ENCODE data around the gene PTPN7.
A peak's percentile ranks its signal among the peaks of the same experiment; 100 is the strongest.

Gene PTPN7

DNA sequence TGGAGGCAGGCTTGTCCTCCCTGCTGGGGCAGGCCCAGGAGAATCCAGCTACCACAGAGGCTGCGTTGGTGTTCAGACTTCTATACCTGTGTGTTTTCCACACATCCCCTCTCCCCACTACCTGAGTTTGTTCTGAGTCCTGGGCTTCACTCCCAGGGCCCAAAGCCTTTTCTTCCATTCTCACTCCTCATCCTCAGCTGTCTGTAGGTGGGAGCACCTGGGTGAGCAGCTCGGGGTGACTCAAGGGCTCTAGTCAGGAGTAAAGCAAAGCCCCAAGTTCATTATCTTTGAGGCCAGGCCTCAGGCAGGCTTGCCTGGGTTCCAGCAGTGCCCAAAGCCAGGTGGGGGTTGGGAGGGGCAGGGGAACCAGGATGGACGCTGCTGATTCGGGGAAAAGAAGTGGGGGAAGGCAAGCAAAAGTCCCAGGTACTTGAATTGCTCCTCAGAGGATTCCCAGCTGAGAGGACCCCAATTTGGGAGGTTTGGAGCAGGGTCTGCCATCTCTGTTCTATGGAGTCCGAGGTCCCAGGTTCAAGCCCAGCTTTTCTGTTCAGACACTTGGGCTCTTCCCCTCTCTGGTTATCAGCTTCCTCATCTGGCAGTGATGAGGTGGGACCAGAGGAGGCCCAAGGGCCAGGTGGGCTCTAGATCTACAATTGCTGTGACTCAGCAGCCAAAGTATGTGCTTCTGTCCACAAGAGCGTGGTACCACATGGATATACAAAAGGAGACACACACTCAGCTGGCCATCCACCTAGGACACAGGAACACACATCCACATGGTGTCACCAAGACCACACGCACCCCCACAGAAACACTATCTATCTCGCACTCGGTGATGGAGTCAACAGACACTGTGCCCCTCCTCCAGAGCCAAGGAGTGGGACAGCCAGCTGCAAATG, 5.8 kb upstream of the PTPN7 start:
- no peak for DNase-seq (ENCODE audit: low read depth)

DNA sequence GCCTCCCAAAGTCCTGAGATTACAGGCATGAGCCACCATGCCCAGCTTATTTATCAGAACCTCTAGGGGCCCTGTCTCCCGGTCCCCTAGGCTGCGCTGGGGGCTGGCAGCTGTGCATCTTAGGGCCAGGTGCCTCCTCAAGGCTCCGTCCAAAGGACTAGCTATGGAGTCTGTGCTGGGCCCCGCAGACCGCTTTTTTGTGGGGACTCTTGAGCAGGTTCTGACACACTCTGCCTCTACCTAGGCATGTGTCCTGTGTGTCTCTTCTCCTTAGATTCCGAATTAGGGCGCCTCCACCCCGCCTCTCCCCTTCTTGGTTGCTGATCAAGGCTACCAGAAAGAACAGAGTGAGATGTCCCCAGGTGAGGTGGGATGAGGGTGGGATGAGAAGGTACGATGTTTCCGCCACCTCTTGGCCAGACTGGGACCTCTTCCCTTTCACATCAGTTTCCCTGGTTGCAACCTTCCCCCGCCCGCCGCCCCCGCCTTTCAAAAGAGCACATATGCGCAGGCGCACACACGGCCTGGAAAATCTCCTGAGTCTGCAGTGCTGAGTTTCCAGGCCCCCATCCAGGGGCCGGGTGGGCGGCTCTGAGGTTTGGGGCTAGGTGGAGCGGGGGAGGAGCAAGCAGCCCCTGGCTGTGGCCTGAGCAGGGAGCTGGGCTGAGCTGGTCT, 5.0 kb upstream of the PTPN7 start:
- DNase-seq (ENCODE audit: low read depth), result peak; percentile 32

DNA sequence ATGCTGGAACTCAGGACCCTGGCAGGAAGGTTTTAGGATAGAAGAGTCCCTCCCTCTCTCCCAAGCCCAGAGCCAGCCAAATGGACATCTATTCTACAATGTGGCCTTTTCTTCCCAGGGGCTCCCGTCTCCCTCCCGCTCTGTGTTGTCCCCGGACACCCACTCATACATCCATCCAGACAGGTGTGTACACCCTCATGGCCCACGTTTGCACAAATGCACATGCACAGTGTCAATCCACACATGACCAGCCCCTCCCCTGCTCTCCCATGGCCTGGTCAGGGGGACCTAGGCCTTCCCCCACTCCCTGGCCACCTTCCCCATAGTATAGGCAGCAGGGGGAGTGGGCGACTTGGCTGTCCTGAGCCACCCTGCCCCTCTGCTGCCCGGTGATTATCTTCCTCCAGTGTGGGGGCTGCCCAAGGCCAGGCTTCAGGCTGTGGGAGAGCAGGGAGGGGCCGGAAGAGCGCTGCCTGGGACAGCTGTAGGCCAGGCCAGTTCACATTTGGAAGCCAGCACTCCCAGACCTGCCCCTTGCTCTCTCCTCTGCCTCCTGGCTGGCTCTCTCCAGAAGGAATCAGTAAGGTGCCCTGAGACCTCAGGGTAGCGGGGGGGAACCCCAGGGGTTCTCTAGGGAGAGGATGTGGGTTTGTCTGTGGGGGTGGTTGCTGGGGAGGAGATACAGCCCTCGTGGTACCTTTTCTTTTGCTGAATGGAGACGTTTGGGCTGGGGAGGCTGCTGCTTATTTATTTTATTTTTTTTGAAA, 4.1 kb upstream of the PTPN7 start:
- no peak for DNase-seq (ENCODE audit: low read depth)

DNA sequence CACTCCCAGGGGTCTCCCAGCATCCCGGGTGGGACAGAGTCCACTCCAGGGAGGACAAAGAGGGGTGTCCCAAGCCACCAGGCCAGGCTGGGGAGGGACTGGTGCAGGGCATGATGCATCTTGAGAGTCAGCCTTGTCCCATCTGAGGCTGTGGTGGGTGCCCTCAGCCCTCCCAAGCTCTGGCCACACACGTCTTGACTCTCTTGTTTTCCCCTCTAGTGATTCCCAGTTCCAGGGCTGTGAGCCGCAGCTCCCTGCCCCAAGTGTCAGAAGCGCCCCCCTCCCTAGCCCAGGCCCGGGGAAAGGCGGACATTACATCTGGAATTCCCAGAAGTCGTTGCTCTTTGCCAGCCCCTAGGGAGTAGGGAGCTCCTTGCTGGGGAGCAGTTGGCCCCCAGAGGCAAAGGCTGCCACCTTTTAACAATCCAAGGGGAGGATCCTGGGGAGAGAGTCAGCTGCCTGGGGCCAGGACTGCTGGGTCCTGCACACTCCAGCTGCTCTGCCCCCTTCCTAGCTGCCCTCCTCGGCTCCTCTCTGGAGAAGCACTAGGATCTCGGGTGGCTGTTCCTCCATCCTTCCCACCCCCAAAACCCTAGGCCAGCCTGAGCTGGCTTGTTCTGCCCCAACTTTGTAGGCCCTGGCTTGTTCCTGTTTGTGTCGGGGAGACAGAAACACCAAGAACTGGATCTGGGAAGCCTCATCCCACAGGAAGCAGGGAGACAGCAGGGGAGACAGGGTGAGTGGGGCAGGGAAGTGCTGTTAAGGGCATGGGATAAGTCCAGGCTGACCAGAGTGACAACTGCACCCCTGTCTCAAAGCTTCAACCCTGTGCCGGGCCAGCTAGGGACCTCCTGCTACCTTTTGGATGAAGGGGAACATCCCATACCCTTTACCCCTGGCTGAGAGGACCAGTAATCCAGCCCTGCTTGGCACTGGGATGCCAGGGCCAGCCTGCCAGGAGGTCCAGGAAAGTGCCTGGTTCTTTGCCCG, 3.2 kb upstream of the PTPN7 start:
- no peak for DNase-seq (ENCODE audit: low read depth)

DNA sequence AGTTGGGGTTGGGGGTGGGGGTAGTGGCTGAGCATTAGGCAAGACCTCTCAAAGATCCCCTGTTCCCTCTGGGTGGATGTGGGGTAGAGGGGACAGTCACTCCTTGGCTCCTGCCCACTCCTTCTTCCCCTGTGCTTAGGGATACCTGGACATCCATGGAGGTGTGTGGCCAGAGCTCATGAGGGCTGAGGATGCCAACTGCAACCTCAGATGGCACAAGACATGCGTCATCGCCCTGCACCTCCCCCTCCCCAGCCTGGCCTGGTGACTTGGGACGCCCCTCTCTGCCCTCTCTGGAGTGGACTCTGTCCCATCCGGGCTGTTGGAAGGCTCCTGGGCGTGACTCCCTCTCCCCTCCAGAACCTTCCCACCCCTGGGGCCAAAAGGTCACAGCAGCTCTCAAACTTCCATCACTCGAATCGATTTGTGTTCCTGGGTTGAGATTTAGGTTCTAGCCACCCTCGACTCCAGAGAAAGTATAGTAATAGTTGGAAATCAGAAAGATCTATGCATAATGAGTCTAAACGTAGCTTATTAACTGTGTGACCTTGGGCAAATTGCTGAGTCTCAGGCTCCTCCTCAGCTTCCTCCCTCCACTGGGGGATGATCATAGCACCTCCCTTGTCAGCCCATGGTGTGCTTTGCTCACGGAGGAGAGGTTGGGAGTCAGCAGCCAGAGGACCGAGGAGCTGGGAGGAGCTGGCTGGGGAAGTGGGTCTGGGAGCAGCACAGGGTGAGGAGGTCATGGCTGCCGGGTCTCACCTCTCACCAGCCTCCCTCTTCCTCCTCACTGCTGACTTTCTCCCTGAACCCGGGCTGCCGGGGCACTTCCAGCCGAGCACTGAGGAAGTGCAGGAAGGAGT, 2.2 kb upstream of the PTPN7 start:
- peak; percentile 27 for DNase-seq (ENCODE audit: low read depth)

DNA sequence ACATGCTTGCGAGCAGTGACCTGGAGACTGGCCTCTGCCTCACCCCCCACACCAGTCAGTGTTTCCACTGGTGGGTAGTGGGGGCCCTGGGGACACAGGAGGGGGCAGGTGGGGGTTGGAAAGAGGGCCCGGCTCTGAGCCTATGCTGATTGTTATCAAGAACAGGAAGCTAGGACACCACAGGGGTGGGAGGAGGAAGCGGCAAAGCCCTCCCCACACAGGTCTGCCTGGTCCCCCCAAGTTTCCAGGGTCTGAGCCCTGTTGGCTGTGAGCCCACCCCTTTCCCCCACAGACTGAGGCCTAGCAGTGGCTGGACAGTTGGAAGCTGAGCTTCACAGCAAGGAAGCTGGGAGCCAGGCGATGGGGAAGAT, 1.6 kb upstream of the PTPN7 start:
- no peak for DNase-seq (ENCODE audit: low read depth)

DNA sequence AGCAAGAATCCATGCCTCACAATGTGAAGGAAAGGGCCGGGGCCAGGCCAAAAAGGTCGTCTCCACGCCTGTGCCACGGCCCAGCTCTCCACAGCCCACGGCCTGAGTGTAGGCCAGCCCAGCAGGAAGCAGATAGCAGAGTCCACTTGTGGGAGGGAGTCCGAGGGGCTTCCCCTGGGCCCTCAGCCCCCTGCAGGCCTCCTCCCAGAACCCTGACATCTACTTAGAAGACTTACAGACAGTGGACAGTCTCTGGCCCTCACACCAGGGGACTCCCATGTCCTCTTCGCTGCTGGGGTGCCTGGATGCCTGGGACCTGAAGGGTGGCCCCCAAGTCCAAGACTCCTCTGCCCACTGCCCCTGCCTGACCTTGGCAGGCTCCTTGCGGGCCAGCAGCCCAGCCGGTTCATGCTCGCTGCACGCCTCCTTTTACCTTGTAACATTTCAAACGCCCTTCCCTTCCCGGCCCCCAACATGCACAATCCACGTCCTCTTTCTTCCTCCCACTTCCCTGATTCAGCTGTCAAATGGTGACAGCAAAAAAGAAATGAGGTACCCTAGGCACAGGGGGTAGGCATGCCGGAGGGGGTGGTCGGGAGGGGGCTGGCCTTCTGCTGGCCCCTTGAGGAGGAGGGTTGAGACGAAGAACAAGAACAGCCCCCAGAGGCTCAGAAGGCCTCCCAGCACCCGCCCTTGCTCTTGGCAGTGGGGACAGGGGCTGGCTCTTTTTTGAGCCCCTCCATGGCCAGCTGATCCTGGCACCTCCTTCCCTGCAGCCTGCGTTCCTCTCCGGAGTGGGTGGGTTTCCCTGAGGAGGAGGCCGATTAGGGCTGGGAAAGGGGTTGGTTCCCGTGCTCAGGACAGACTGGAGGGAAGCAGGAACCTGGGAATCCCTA, 997 bp upstream of the PTPN7 start:
- no peak for DNase-seq (ENCODE audit: low read depth)

DNA sequence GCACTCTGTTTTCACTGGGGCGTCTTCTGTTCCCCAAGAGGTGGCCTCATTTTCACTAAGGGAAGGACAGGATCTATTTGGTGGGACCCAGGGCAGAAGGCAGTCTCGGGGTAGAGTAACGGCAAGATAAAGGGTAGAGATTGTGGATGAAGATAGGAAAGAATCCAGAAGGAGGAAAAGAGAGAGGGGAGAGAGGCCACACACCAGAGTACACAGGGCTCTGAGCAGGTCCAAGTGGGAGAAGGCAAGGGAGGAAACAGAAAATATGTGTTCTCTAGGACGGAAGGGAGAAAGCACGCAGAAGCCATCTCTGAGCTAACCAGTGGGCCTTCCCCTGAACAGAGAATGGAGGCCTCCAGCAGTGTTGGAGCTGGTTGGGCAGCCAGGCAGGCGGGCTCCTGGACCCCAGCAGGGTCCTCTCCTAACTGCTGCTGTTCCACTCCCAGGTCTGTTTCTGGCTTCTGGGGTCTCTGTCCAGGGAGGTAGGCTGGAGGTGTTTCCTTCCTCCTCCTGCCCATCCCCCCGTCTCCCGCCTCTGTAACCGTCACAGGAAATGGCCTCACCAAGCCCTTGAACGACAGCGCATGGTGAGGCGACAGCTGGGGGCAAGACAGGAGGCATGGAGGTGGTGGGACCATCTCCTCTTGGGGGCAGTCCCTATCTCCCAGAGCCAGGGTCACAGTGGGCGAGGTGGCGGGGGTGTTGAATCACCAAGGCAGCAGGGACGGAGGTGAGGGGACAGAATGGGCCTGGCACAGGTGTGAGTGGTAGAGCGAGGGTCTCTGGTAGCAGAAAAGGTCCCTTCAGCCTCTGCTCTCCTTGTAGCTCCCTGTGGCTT, 649 bp downstream of the PTPN7 start:
- no peak for DNase-seq (ENCODE audit: low read depth)

DNA sequence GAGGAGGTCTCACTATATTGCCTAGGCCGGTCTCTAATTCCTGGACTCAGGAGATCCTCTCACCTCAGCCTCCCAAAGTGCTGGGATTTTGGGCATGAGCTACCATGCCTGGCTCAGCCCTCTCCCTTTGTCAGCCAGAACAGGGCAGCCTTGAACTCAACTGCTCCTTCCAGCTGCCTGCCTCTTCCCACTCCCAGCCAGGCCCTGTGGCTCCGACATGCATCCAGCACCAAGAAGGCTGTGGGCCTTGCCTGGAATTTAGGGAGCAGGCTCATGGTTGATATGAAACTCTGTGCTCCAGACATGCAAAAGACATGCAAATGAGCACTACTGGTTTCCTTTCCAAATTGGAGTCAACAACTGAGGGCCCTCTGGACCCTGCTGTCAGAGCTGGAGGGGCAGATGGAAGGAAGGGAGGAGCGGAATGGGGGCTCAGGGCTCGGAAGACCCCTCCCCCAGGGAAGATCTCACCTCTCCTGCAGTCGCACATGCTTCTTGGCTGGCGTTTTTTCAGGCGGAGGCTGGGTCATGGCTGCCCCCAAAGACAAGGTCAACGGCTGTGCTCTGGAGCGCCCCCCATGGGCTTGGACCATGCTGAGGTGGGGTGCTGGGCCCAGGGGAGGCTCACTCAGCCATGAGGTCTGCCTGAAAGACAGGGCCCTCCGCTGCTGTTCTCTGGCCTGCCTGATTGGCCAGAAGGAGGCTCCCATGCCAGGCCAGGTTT, 1.4 kb downstream of the PTPN7 start:
- DNase-seq (ENCODE audit: low read depth), result no peak

DNA sequence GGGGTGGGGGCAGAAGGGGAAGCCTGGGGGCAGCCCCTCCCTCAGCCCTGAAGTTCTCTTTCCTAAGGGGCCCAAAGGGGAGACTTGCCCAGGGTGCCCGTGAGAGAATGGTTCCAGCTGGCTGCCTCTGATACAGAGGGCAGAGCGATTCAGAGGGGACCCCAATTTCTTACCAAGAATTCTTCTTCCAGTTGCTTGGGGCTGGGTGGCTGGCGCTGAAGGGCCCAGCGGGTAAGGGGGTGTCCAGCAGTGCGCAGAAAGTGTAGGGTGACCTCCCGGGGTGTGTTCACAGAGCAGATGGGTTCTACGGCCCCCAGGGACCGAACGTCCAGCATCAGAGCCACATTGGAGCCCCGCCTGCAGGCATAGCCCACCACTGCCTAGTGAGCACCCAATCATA, 2.5 kb downstream of the PTPN7 start:
- DNase-seq (ENCODE audit: low read depth), result no peak

DNA sequence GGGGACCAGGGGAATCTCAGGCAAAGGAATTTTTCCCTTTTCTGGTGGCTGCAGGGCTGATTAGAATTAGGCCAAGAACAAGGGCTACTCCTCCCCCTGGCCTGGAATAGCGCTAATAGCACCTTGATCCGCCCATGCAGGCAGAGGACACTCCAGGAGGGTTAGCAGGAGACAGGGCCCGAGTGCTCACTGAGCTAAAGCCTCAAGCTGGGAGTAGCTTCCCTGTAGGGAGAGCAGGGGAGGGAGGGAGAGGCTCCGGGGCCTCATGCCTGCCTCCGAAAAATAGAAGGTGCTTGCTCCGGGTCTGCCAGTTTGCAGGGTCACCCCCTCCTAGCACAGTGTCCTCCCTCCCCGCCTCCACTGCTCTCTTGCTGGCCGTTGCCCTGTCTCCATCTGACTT, 3.8 kb downstream of the PTPN7 start:
- no peak for DNase-seq (ENCODE audit: low read depth)

DNA sequence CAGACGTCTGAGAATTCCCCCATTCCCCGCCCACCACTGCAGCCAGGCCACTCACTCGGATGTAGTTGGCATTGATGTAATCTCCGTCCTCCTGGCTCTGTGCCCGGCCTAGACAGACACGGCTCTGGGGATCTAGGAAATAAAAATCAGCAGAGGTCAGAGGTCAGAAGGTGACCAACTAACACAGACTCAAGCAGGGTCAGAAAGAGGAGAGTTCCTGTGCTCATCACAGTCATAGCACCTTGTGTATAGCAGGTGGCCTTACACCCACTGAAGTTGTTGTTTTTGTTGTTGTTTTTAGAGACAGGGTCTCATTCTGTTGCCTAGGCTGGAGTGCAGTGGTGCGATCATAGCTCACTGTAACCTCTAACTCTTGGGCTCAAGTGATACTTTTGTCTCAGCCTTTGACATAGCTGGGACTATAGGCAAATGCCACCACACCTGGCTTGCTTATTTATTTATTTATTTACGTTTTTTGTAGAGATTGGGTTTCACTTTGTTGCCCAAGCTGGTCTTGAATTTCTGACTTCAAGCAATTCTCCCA, 4.9 kb downstream of the PTPN7 start:
- peak; percentile 64 for DNase-seq (ENCODE audit: low read depth)

DNA sequence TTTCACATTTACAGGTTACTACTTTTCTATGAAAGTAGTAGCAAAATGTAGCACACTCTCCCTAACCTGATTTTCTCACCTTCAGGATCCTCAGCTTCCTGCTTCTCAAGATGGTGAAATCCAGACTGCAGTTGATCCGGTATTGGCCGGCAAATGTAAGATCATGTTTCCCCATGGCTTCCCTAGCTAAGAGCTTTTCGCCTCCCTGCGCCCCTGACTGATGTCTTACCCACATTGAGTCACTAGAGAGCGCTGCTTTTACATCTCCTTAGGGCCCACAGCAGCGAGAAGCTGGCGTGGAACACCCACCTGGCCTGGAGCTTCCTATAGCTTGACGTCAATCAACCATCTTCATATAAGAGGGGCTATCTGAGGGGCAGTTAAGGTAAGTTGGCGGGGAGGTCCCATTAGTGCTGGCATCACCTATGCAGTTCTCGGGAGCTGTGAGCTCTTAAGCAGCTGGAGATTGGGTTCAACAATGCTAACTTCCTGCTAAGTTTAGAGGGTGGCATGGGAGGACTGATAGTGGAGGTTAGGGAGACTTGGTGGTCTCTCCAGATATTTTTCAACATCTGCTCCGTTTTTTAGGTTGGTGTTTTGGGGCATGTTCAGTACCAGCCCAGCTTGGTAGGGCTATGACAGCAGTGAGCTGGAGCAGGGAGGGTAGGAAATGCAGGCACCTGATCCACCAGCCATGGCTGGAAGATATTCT, 5.5 kb downstream of the PTPN7 start:
- DNase-seq (ENCODE audit: low read depth), result peak; percentile 86

DNA sequence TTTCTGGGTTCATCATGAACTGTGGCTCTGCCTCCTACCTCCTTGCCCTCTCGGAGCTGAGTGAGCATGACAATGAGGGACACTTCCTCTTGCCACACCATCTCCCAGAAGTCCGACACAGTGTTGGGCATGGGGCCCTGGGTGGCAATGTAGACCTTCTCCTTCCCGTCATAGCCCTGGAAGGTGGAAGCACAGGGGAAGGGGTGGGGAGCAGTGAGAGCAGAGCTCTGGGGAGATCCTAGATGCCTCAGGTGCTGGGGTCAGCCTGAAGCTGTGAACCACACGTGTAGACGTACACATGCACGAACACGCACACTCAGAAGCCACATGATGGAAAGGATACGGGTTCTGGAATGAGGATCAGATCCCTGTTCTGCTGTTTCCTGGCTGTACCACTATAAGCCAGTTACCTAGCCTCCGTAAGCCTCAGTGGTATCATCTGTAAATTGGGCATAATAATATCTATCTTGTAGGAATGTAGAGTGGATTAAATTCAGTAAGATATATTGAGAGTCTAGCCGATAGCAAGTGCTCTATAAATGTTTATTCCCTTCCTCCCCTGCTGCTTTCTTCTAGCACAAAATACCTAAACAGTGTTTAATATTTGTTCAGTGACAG, 6.1 kb downstream of the PTPN7 start:
- DNase-seq (ENCODE audit: low read depth), result no peak

DNA sequence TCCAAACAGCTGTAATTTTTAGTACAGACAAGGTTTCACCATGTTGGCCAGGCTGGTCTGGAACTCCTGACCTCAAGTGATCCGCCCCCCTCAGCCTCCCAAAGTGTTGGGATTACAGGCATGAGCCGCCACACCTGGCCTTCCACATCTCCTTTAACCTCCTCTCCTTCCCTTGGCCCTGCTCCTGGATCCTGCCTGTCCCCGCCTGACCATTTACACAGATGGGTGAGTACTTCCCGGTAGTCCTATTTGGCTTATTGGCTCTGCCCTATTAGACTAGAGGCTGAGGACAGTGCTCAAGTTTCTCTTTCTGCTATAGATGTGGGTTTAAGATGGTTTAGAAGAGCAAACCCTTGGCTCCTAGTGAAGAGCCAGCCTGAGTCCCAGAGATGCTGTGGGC, 7.1 kb downstream of the PTPN7 start:
- DNase-seq (ENCODE audit: low read depth), result no peak

DNA sequence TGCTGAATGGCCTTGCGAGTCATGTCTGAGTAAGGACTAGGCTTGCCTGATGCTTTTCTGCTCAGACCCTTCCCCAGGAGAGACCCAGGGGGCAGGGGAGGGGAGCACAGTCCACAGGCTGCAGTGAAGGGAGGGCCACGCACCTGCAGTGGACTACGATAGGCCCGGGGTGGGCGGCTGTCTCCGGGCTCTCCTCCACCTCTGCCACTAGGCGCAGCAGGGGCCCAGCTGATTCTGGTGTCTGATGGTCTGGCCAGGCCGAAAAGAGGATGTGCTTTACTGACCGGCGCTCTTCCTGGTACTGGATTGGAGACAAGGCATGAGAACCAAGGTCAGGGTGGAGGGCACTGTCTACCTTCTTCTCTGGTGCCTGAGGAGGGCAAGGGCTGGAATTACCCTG, 8.0 kb downstream of the PTPN7 start:
- no peak for DNase-seq (ENCODE audit: low read depth)

DNA sequence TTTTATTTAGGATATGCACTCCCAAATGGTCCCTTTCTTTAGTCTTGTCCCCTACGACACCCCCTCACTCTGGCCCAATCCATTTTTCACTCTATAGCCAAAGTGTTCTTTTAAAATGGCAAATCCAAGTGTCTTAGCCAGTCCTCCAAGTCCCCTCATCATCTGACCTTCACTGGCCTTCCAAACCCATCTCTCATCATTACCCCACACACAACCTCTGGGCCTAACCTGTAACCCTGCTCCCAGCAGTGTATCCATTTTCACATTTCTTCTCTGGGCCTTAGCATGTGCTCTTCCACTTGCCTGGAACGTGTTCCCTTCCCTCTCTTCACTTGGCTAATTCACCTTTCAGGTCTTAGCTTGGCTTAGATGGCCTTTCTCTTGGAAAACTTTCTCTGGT, 9.4 kb downstream of the PTPN7 start:
- no peak for DNase-seq (ENCODE audit: low read depth)
